ENCODE measurements around the gene MRPS6.

MRPS6 gene

DNA sequence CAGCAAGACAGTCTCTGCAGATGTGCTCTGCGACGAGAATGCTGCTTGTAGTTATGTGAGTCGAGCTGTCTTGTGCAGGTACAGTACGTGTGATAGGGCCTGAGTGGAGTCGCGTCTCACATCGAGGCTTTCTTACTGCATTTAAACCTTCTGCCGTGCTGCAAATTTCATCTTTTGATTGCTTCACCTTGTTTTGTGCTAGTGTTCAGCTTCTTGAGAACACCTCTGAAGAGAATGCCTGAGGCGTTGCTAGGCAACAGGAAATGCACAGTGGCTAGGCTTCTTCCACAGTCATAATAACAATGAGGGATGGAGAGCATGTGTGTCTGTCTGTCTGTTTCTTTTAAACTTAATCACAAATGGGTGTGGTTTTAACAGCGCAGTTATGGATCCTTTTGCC lies 52.9 kb downstream of the MRPS6 start:
- Histone ChIP-seq H3K4me3 (ENCODE audit: low read depth in 1 of 2, low read length in 1 of 2) (no peak overlapping the region), H3K27ac (no peak overlapping the region), H3K9me3 (no peaks in the 10 kb centered on the region), H3K36me3 (peaks cover 18% of the 10 kb centered on the region), H3K27me3 (no peaks in the 10 kb centered on the region), H3K4me1 (ENCODE audit: control insufficient read depth in 1 of 2, insufficient read depth in 1 of 2, low read depth in 1 of 2, low read length in 1 of 2) (no peaks in the 10 kb centered on the region)
- TF ChIP-seq, protein P1, sequence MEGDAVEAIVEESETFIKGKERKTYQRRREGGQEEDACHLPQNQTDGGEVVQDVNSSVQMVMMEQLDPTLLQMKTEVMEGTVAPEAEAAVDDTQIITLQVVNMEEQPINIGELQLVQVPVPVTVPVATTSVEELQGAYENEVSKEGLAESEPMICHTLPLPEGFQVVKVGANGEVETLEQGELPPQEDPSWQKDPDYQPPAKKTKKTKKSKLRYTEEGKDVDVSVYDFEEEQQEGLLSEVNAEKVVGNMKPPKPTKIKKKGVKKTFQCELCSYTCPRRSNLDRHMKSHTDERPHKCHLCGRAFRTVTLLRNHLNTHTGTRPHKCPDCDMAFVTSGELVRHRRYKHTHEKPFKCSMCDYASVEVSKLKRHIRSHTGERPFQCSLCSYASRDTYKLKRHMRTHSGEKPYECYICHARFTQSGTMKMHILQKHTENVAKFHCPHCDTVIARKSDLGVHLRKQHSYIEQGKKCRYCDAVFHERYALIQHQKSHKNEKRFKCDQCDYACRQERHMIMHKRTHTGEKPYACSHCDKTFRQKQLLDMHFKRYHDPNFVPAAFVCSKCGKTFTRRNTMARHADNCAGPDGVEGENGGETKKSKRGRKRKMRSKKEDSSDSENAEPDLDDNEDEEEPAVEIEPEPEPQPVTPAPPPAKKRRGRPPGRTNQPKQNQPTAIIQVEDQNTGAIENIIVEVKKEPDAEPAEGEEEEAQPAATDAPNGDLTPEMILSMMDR (IDR thresholded peaks at IDR 0.05) = no peak

DNA sequence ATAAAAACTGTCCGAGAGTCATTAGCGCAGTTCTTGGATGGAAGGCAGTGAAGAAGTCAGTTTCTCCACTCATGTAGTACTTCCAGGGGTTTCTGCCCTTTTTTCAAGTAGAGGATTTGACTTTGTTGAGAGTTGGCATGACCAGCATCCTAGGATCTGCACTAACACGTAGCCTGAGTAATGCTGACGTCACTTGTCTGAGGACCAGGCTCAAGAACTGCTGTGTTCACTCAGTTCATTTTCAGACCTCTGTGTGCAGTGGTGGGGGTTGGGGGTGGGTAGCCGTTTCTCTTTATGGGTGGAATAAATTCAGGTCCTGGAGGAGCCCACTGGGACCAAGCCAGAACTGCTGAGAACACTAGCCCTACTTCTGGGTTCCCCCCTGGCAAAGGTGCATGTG lies 53.3 kb downstream of the MRPS6 start:
- H3K4me1 ChIP-seq (ENCODE audit: control insufficient read depth in 1 of 2, insufficient read depth in 1 of 2, low read depth in 1 of 2, low read length in 1 of 2) = no peaks in the 10 kb centered on the region
- H3K36me3 ChIP-seq = peaks cover 18% of the 10 kb centered on the region
- no peaks in the 10 kb centered on the region for H3K9me3 ChIP-seq
- no peak overlapping the region for H3K4me3 ChIP-seq (ENCODE audit: low read depth in 1 of 2, low read length in 1 of 2)
- TF ChIP-seq, protein P1 (IDR thresholded peaks at IDR 0.05) = no peak
- no peak overlapping the region for H3K27ac ChIP-seq
- H3K27me3 ChIP-seq = no peaks in the 10 kb centered on the region

- Histone ChIP-seq H3K4me1 (ENCODE audit: control insufficient read depth in 1 of 2, insufficient read depth in 1 of 2, low read depth in 1 of 2, low read length in 1 of 2) (peaks cover 10 to 11% of the 10 kb centered on the region in 2 experiments), H3K9me3 (no peaks in the 10 kb centered on the region), H3K36me3 (peaks cover 18% of the 10 kb centered on the region), H3K27me3 (no peaks in the 10 kb centered on the region), H3K27ac (no peak overlapping the region), H3K4me3 (ENCODE audit: low read depth in 1 of 2, low read length in 1 of 2) (no peak overlapping the region)
- TF ChIP-seq, protein P1 (IDR thresholded peaks at IDR 0.05) = no peak
Observed at GRCh38 chr21:34128124-34128523, 54.7 kb downstream of the MRPS6 start.

DNA sequence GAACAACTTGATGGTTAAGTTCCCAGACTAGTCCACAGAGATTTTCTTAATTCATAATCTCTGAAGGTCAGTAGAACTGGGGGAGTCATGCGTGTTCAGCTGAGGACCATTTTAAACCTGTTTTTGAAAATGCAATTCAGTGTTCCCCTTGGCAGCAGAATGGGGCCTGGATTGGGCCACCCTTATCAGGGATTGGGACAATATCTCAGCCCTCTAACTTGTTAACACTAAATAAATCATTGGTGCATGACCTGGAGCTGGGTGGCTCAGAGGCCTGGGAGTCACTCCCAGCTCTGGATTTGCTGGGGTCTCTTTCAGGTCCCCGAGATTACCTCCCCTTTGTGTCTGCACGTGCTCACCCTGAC lies 55.3 kb downstream of the MRPS6 start:
- peaks cover 18% of the 10 kb centered on the region for H3K36me3 ChIP-seq
- peaks cover 15 to 16% of the 10 kb centered on the region in 2 experiments for H3K4me1 ChIP-seq (ENCODE audit: control insufficient read depth in 1 of 2, insufficient read depth in 1 of 2, low read depth in 1 of 2, low read length in 1 of 2)
- H3K27me3 ChIP-seq = no peaks in the 10 kb centered on the region
- no peaks in the 10 kb centered on the region for H3K9me3 ChIP-seq
- TF ChIP-seq, protein P1 (IDR thresholded peaks at IDR 0.05) = no peak
- no peak overlapping the region for H3K27ac ChIP-seq
- H3K4me3 ChIP-seq (ENCODE audit: low read depth in 1 of 2, low read length in 1 of 2) = no peak overlapping the region

DNA sequence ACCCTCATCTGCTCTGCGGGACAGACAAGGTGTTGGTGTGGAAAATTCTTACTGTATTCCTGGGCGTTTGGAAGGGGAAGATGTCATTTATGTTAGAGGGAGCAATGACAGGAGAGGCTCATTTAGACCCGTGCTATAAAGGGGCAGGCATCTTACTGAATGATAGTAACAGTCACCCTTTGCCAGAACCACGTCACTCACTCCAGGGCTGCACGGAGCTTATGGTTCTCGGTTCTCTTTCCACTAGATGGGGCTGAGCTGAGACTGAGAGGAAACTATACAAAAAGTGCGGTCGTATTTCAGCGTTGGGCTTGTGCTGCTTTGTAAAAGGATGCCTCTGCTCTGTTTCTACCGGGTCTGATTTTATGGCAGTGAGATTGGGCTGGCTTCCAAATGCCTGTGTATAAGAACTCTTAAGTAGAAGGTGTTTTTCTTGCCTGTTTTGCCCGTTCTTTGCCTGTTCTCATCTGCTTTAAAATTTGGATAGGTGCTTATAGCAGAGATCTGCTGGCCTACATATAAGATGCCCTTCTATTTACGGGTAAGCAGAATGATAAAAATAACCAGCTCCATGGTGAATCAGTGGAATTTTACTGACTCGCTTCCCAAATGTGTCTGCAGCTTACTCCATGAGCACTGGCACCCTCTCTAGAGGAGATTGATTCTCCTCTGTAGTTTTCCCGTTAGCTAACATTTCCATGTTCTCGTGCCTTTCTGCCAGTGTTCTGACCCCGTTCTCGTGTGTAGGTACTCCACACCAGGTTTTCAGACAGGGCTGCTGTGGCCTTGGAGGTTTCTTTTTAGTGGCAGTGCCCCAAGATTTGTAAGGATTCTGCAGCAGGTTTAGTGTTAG lies 55.9 kb downstream of the MRPS6 start:
- H3K4me3 ChIP-seq (ENCODE audit: low read depth in 1 of 2, low read length in 1 of 2) = no peak overlapping the region
- TF ChIP-seq, protein P1 (IDR thresholded peaks at IDR 0.05) = no peak
- no peaks in the 10 kb centered on the region for H3K27me3 ChIP-seq
- H3K4me1 ChIP-seq (ENCODE audit: control insufficient read depth in 1 of 2, insufficient read depth in 1 of 2, low read depth in 1 of 2, low read length in 1 of 2) = peaks cover 21 to 22% of the 10 kb centered on the region in 2 experiments
- H3K9me3 ChIP-seq = no peaks in the 10 kb centered on the region
- H3K27ac ChIP-seq = no peak overlapping the region
- peaks cover 18% of the 10 kb centered on the region for H3K36me3 ChIP-seq

Measured in neutrophil (primary cell).